22Rv1 (cell line): Measurements from ENCODE around the gene PSMG4.

Experiments used
- ZFX ChIP-seq: fragments of 450-650 bp; IDR thresholded peaks from 2 replicates; pipeline ENCODE4 v1.6.1; 2017; ENCODE audit warnings: antibody characterized with exemption, borderline replicate concordance
- TF ChIP-seq, protein P1 (sequence below): fragments of 450-650 bp; IDR thresholded peaks from 2 replicates; pipeline ENCODE4 v1.5.1; 2017; ENCODE audit warnings: mild to moderate bottlenecking

DNA sequence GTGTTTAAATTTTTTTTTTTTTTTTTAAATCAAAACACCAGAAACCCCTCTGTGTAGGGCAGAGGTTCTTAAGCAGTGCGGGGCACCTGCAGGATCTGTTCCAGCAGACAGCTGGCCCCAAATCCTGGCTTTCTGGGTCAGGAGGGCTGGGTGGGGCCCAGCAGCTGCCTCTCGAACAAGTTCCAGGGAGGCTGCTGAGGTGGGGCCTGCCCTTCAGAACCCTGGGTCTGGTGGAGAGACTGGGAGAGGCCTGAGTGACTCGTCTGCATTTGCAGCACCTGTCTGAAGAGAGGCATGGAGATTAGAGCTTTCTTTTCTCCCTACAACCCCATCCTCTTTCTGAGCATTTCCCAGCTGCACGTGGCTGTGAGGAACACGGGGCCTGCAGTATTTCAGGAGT, 8.4 kb downstream of the PSMG4 start:
- TF ChIP-seq ZFX = no peak
- TF ChIP-seq, protein P1, sequence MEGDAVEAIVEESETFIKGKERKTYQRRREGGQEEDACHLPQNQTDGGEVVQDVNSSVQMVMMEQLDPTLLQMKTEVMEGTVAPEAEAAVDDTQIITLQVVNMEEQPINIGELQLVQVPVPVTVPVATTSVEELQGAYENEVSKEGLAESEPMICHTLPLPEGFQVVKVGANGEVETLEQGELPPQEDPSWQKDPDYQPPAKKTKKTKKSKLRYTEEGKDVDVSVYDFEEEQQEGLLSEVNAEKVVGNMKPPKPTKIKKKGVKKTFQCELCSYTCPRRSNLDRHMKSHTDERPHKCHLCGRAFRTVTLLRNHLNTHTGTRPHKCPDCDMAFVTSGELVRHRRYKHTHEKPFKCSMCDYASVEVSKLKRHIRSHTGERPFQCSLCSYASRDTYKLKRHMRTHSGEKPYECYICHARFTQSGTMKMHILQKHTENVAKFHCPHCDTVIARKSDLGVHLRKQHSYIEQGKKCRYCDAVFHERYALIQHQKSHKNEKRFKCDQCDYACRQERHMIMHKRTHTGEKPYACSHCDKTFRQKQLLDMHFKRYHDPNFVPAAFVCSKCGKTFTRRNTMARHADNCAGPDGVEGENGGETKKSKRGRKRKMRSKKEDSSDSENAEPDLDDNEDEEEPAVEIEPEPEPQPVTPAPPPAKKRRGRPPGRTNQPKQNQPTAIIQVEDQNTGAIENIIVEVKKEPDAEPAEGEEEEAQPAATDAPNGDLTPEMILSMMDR = no peak
